GM12878 (cell line): ENCODE measurements around the gene DISP2. TPM values are rescaled to one million over a fixed set of nuclear protein-coding genes. Genes with fewer than 3 reads are reported as not detected.

Source experiments
- ATAC-seq: fragments of 200-7000 bp; cut with Tn5 transposase; 3 replicates; pipeline ENCODE4 v1.9.1; 2020; ENCODE audit warnings: mild to moderate bottlenecking, moderate library complexity
- BruUV-seq: library from RNA; stranded (reverse); fragments of 400-500 nt; replicated peaks from 2 replicates; lab custom pipeline; 2021; lab: Mats Ljungman, UMichigan
- CTCF ChIA-PET: fragments of 300-600 bp; sonication (Branson Sonifier 250); formaldehyde crosslinking; extraction: SDS; loops from one replicate; lab custom pipeline; 2021; ENCODE audit warnings: inconsistent platforms; lab: Yijun Ruan, JAX
- POLR2A ChIA-PET: fragments of 350-600 bp; formaldehyde crosslinking; extraction: SDS; loops from one replicate; lab custom pipeline; 2021; ENCODE audit warnings: inconsistent platforms; lab: Charles Lee
- RAD21 ChIA-PET: fragments of 300-600 bp; sonication (Branson Sonifier 250); formaldehyde crosslinking; loops from one replicate; lab custom pipeline; 2023; ENCODE audit warnings: antibody characterized with exemption; ENCODE audit not compliant: unreplicated experiment; lab: Charles Lee
- SMC1A ChIA-PET: fragments of 300-600 bp; sonication (Branson Sonifier 250); formaldehyde crosslinking; loops from one replicate; lab custom pipeline; 2023; ENCODE audit not compliant: unreplicated experiment, uncharacterized antibody; lab: Charles Lee
- DNase-seq: peaks from one replicate; pipeline ENCODE4 v3.0.0-alpha.2; 2011; ENCODE audit warnings: low read depth, low spot score
- FAIRE-seq: peaks from 3 replicates; lab custom pipeline; 2011; peaks lifted over from hg19 to GRCh38; lab: Jason Lieb, UNC
- H2AFZ ChIP-seq: 2 replicates; pipeline ENCODE4 v1.6.0; 2011; ENCODE audit warnings: low read depth, low read length, control low read depth; ENCODE audit not compliant: control insufficient read depth
- H3K27ac ChIP-seq: 2 replicates; pipeline ENCODE4 v1.5.1; 2011; ENCODE audit warnings: control low read depth; ENCODE audit not compliant: control insufficient read depth, insufficient read depth
- H3K27me3 ChIP-seq, 2 experiments: replicated peaks in 1 of 2; 2 replicates each; pipeline versions ENCODE4 v1.6.0 to v1.6.1; 2011; ENCODE audit warnings: low read length in 1 of 2; ENCODE audit not compliant: control insufficient read depth in 2 of 2, insufficient read depth in 2 of 2
- H3K36me3 ChIP-seq, 2 experiments: 2 replicates each; pipeline ENCODE4 v1.5.1; 2011; ENCODE audit warnings: low read length in 1 of 2; ENCODE audit not compliant: control insufficient read depth in 2 of 2, insufficient read depth in 2 of 2
- H3K4me1 ChIP-seq: 2 replicates; pipeline ENCODE4 v1.6.1; 2011; ENCODE audit warnings: mild to moderate bottlenecking, low read length, moderate library complexity, mixed read lengths; ENCODE audit not compliant: control insufficient read depth, insufficient read depth
- H3K4me2 ChIP-seq: 2 replicates; pipeline ENCODE4 v1.6.0; 2011; ENCODE audit warnings: control low read depth; ENCODE audit not compliant: control insufficient read depth, insufficient read depth
- H3K4me3 ChIP-seq: fragments of 200-600 bp; sonication (generic); 2 replicates; pipeline ENCODE4 v1.5.1; 2016
- H3K79me2 ChIP-seq: 2 replicates; pipeline ENCODE4 v1.6.0; 2011; ENCODE audit warnings: low read length; ENCODE audit not compliant: control insufficient read depth, insufficient read depth
- H3K9ac ChIP-seq: 2 replicates; pipeline ENCODE4 v1.8.0; 2011; ENCODE audit warnings: low read length, control low read depth, mixed read lengths; ENCODE audit not compliant: control insufficient read depth, insufficient read depth
- H3K9me3 ChIP-seq: replicated peaks from 3 replicates; pipeline ENCODE4 v1.5.1; 2011; ENCODE audit warnings: mild to moderate bottlenecking, low read length; ENCODE audit not compliant: control insufficient read depth, insufficient read depth
- H4K20me1 ChIP-seq: 2 replicates; pipeline ENCODE4 v1.6.0; 2011; ENCODE audit not compliant: control insufficient read depth, insufficient read depth
- KDM1A ChIP-seq: fragments of 200-600 bp; sonication (generic); IDR thresholded peaks from 2 replicates; pipeline ENCODE4 v1.6.1; 2016; ENCODE audit warnings: borderline replicate concordance
- MTA2 ChIP-seq: fragments of 450-650 bp; IDR thresholded peaks from 2 replicates; pipeline ENCODE4 v1.6.1; 2016; ENCODE audit warnings: low read depth, mild to moderate bottlenecking, moderate library complexity
- NR2C1 ChIP-seq: fragments of 450-650 bp; IDR thresholded peaks from 2 replicates; pipeline ENCODE4 v1.6.1; 2017; ENCODE audit warnings: antibody characterized with exemption, mild to moderate bottlenecking, moderate library complexity
- PAX8 ChIP-seq: fragments of 450-650 bp; IDR thresholded peaks from 2 replicates; pipeline ENCODE4 v1.6.1; 2017; ENCODE audit warnings: mild to moderate bottlenecking, moderate library complexity
- SMAD1 ChIP-seq: fragments of 450-650 bp; IDR thresholded peaks from 2 replicates; pipeline ENCODE4 v1.6.1; 2018; ENCODE audit warnings: mild to moderate bottlenecking, low read depth; ENCODE audit not compliant: partially characterized antibody
- ZNF274 ChIP-seq: IDR thresholded peaks from one replicate; pipeline ENCODE4 v1.8.0; 2011; ENCODE audit not compliant: insufficient read length, insufficient read depth
- WGBS: methylation state at CpG from one replicate; pipeline ENCODE4 v1.1.6; 2016; ENCODE audit warnings: low lambda C conversion rate; ENCODE audit not compliant: insufficient replicate concordance, insufficient coverage; ENCODE audit errors: missing lambda C conversion rate; 5-methylcytosine and 5-hydroxymethylcytosine counted together
- in situ Hi-C: fragments of 300-500 bp; cut with MboI; formaldehyde crosslinking; loops from 9 replicates; pipeline ENCODE4 v1.14.3; 2018; ENCODE audit warnings: mixed read lengths
- intact Hi-C: fragments of 100-400 bp; cut with micrococcal nuclease; formaldehyde crosslinking; loops from one replicate; pipeline ENCODE4 v1.14.2; 2022; ENCODE audit not compliant: unreplicated experiment
- polyA plus RNA-seq, 11 experiments: library from polyadenylated mRNA; depleted of rRNA in 4 of 11; unstranded in 6 of 11; stranded (reverse) in 5 of 11; fragments of >200 nt; fragmentation: Nextera tagmentation in 4 of 11; fragmentation: Illumina TruSeq in 1 of 11; extraction: Ambion mirVana in 4 of 11; extraction: Trizol in 1 of 11; gene quantifications; 1 replicate in 1 of 11; 2 replicates in 10 of 11; pipeline versions ENCODE4 v1.2.1 to v1.2.3, GENCODE V29; 2011 to 2016; ENCODE audit warnings: inconsistent platforms in 2 of 11, missing spikeins in 2 of 11, low read depth in 1 of 11
- total RNA-seq, 4 experiments: library from RNA; depleted of rRNA in 3 of 4; stranded (reverse); fragments of >200 nt in 3 of 4; fragmentation: Illumina TruSeq in 1 of 4; extraction: Trizol in 1 of 4; gene quantifications; 2 replicates each; pipeline versions ENCODE4 v1.2.1 to v1.2.3, GENCODE V29; 2013 to 2021
- TF ChIP-seq, protein P1 (sequence below): fragments of 450-650 bp; formaldehyde crosslinking; IDR thresholded peaks from 2 replicates; pipeline ENCODE4 v1.5.0; 2022; ENCODE audit warnings: mild to moderate bottlenecking, missing genetic modification characterization
- TF ChIP-seq, protein P2 (sequence below): IDR thresholded peaks from 2 replicates; pipeline ENCODE4 v1.6.1; 2011; ENCODE audit warnings: low read depth, mild to moderate bottlenecking, low read length, moderate library complexity, borderline replicate concordance; ENCODE audit errors: extremely low read depth
- TF ChIP-seq, protein P3 (sequence below): fragments of 450-650 bp; IDR thresholded peaks from 2 replicates; pipeline ENCODE4 v1.6.1; 2017; ENCODE audit warnings: mild to moderate bottlenecking, moderate library complexity

The DISP2 gene
- total and polyA plus RNA-seq, 10 of the 15 experiments (the other 5 are each of a cell fraction or from before 2014, with no cell fraction given), result under 0.01 to 0.20 (median 0.12) TPM; not detected in 7

DNA sequence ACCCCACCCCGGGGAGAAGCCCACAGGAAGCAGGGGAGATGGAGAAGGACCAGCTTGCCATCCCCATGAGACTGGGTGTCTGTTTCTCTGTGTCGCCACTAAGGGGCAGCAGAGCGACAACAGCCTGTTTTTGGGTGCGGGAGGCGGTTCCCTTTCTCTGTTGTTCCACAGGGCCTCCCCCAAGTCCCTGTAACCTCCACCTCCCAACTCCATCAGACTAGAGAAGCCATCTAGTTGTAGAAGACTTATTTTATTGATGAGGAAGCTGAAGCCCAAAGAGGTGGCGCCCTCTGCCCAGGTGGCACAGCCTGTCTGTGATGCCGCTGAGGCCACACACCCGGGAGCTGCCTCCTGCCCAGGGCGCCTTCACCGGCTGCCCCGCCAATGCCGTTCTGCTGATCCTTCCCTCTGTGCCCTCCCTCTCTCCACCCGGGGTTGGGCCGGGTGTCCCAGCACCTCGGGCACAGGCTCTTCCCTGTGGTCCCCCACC is 13.3 kb upstream of the DISP2 start (continued):
- TF ChIP-seq, protein P1, sequence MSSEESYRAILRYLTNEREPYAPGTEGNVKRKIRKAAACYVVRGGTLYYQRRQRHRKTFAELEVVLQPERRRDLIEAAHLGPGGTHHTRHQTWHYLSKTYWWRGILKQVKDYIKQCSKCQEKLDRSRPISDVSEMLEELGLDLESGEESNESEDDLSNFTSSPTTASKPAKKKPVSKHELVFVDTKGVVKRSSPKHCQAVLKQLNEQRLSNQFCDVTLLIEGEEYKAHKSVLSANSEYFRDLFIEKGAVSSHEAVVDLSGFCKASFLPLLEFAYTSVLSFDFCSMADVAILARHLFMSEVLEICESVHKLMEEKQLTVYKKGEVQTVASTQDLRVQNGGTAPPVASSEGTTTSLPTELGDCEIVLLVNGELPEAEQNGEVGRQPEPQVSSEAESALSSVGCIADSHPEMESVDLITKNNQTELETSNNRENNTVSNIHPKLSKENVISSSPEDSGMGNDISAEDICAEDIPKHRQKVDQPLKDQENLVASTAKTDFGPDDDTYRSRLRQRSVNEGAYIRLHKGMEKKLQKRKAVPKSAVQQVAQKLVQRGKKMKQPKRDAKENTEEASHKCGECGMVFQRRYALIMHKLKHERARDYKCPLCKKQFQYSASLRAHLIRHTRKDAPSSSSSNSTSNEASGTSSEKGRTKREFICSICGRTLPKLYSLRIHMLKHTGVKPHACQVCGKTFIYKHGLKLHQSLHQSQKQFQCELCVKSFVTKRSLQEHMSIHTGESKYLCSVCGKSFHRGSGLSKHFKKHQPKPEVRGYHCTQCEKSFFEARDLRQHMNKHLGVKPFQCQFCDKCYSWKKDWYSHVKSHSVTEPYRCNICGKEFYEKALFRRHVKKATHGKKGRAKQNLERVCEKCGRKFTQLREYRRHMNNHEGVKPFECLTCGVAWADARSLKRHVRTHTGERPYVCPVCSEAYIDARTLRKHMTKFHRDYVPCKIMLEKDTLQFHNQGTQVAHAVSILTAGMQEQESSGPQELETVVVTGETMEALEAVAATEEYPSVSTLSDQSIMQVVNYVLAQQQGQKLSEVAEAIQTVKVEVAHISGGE (CRISPR knock-in tag), result no peak

DNA sequence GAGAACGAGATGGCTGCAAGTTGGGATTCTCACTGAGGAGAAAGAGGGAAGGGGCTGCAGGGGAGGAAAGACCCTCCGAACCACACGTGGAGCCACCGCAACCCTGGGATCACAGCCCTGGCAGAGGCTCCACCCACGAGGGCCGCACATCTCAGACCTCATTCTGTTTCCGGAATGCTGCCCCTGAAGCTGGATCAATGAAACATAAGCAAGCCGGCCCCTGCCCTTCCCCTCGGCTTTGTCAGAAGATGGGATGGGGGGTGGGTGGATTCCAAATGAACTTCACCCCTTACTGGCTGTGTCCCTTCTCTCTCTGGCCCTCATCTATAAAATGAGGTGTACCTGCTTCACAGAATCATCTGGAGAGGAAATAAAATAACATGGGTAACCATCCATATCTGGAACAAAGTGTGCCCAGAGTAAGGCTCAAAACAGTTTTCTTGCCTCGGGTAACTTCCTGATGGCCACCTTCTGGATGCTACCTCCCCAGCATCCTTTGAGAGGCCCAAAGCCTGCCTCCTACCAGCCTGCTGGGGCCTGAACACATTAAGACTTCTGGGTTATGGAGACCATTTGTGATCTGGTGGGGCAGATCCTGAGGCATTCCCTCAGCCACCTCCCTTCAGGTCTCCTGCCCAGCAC is 12.7 kb upstream of the DISP2 start:
- ChIA-PET CTCF (interaction anchor here (0.6 to 13.7 kb wide), 15 partner anchors 8 to 161 kb away, joined by 3 to 336 read pairs (median 5); partner anchors contain the start of genes INAFM2, IVD and PLCB2), RAD21 (interaction anchor here (0.8 to 3.4 kb wide), 3 partner anchors 21 to 77 kb away, joined by 3 to 17 read pairs (median 4); no protein-coding TSS in a partner anchor), SMC1A (interaction anchor here (1.2 kb wide), 1 partner anchor 61 kb away, joined by 3 read pairs; the partner anchor contains the start of gene IVD), POLR2A (interaction anchor here (0.8 kb wide), 1 partner anchor 27 kb away, joined by 3 read pairs; no protein-coding TSS in a partner anchor)
- no peak for FAIRE-seq
- no peak overlapping the region for H2AFZ ChIP-seq
- no peak overlapping the region for H3K27ac ChIP-seq
- DNase-seq, result no peak
- H3K36me3 ChIP-seq, result no peaks in the 10 kb centered on the region
- H4K20me1 ChIP-seq, result no peaks in the 10 kb centered on the region
- in situ Hi-C loops, result loop anchor here (5.0 kb wide), 1 partner anchor 77 kb away; no protein-coding TSS in a partner anchor
- H3K4me3 ChIP-seq, result no peak overlapping the region
- no peak overlapping the region for H3K4me2 ChIP-seq
- H3K79me2 ChIP-seq, result no peaks in the 10 kb centered on the region
- BruUV-seq, result no TSS peak
- H3K4me1 ChIP-seq, result no peaks in the 10 kb centered on the region
- no peak for ATAC-seq
- no peaks in the 10 kb centered on the region for H3K9me3 ChIP-seq
- H3K27me3 ChIP-seq, result no peaks in the 10 kb centered on the region
- intact Hi-C loops, result loop anchor here (10.0 kb wide), 1 partner anchor 159 kb away; no protein-coding TSS in a partner anchor
- 48% methylated on average over 10 of the region's 10 CpGs for WGBS
- H3K9ac ChIP-seq, result no peak overlapping the region
- TF ChIP-seq SMAD1, result no peak
- TF ChIP-seq MTA2, result no peak
- TF ChIP-seq, protein P2, sequence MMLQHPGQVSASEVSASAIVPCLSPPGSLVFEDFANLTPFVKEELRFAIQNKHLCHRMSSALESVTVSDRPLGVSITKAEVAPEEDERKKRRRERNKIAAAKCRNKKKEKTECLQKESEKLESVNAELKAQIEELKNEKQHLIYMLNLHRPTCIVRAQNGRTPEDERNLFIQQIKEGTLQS, result no peak
- TF ChIP-seq KDM1A, result no peak
- TF ChIP-seq NR2C1, result no peak
- TF ChIP-seq ZNF274, result no peak
- no peak for TF ChIP-seq PAX8
- TF ChIP-seq, protein P3, sequence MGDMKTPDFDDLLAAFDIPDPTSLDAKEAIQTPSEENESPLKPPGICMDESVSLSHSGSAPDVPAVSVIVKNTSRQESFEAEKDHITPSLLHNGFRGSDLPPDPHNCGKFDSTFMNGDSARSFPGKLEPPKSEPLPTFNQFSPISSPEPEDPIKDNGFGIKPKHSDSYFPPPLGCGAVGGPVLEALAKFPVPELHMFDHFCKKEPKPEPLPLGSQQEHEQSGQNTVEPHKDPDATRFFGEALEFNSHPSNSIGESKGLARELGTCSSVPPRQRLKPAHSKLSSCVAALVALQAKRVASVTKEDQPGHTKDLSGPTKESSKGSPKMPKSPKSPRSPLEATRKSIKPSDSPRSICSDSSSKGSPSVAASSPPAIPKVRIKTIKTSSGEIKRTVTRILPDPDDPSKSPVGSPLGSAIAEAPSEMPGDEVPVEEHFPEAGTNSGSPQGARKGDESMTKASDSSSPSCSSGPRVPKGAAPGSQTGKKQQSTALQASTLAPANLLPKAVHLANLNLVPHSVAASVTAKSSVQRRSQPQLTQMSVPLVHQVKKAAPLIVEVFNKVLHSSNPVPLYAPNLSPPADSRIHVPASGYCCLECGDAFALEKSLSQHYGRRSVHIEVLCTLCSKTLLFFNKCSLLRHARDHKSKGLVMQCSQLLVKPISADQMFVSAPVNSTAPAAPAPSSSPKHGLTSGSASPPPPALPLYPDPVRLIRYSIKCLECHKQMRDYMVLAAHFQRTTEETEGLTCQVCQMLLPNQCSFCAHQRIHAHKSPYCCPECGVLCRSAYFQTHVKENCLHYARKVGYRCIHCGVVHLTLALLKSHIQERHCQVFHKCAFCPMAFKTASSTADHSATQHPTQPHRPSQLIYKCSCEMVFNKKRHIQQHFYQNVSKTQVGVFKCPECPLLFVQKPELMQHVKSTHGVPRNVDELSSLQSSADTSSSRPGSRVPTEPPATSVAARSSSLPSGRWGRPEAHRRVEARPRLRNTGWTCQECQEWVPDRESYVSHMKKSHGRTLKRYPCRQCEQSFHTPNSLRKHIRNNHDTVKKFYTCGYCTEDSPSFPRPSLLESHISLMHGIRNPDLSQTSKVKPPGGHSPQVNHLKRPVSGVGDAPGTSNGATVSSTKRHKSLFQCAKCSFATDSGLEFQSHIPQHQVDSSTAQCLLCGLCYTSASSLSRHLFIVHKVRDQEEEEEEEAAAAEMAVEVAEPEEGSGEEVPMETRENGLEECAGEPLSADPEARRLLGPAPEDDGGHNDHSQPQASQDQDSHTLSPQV, result no peak
